ENCODE measurements around the gene SDR42E2.

DNA sequence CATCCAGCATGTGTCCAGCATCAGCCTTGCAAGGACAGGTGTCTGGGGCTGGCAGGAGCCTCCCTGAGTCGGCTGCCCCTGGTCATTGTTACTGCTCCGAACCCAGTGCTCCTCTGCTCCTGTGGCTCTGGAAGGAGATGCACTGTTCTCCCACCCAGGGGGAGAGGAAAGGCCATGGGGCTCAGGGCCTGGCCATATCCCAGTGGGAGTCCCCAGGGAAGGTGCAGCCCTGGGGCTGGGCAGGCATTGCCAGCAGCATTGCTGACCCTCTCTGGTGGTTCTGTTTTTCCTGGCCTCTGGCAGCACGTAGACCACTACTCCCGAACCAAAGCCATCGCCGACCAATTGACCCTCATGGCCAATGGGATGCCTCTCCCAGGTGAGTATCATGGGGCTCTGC lies 9.6 kb downstream of the SDR42E2 start:
- TF ChIP-seq, protein P1, sequence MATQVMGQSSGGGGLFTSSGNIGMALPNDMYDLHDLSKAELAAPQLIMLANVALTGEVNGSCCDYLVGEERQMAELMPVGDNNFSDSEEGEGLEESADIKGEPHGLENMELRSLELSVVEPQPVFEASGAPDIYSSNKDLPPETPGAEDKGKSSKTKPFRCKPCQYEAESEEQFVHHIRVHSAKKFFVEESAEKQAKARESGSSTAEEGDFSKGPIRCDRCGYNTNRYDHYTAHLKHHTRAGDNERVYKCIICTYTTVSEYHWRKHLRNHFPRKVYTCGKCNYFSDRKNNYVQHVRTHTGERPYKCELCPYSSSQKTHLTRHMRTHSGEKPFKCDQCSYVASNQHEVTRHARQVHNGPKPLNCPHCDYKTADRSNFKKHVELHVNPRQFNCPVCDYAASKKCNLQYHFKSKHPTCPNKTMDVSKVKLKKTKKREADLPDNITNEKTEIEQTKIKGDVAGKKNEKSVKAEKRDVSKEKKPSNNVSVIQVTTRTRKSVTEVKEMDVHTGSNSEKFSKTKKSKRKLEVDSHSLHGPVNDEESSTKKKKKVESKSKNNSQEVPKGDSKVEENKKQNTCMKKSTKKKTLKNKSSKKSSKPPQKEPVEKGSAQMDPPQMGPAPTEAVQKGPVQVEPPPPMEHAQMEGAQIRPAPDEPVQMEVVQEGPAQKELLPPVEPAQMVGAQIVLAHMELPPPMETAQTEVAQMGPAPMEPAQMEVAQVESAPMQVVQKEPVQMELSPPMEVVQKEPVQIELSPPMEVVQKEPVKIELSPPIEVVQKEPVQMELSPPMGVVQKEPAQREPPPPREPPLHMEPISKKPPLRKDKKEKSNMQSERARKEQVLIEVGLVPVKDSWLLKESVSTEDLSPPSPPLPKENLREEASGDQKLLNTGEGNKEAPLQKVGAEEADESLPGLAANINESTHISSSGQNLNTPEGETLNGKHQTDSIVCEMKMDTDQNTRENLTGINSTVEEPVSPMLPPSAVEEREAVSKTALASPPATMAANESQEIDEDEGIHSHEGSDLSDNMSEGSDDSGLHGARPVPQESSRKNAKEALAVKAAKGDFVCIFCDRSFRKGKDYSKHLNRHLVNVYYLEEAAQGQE (IDR thresholded peaks at IDR 0.05; ENCODE audit: insufficient read depth in 1 of 2, low read depth in 2 of 2, low read length in 2 of 2), result no peak
- no peak for TF ChIP-seq POLR2AphosphoS5 (IDR thresholded peaks at IDR 0.05; ENCODE audit: low read depth, low read length)

Data from PFSK-1 (cell line).